Limb (tissue), 2 donors: Measurements from ENCODE around the gene SLCO3A1.

Source experiments
- DNase-seq, 2 donors: peaks; one replicate each; pipeline ENCODE4 v3.0.0-alpha.2; 2016; ENCODE audit errors: extremely low spot score in 2 of 2

The SLCO3A1 gene

DNA sequence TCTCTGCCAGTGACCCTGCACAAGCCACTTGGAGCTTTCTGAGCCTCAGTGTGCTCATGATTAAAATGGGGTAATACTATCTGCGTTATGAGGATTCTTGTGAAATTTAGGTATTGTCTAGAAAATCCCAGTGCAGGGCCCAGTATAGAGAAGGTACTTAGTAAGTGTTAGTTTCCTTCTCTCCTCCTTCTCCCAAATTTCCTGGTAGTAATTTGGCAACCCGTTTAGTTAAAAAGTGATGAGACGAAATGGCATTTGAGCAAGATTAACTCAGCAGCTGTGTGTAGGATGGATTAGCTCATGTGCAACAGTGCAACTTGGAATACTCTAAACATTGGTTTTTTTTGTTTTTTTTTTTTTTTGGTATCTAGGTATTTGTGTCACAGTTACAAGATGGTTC, 84.6 kb downstream of the SLCO3A1 start:
- DNase-seq = no peak

DNA sequence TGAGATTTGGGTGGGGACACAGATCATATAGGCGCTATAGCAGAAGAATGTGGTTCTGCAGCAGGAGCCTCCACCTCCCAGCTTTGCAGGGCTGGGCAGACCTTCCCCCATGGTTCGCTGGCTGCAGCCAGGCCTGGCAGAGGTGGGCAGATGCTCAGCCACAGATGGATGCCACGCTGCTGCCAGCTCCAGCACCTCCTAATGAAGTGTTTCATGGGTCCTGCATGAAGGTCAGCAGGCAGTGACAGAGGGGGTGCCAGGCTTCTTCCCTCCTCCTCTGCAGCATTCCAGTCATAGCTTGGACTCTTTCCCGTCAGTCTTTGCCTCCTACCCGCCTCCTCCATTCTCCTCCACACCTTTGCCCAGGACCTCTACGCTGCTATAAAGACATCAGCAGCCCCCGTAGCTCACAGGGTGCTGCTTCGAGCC, 85.9 kb downstream of the SLCO3A1 start:
- no peak for DNase-seq

DNA sequence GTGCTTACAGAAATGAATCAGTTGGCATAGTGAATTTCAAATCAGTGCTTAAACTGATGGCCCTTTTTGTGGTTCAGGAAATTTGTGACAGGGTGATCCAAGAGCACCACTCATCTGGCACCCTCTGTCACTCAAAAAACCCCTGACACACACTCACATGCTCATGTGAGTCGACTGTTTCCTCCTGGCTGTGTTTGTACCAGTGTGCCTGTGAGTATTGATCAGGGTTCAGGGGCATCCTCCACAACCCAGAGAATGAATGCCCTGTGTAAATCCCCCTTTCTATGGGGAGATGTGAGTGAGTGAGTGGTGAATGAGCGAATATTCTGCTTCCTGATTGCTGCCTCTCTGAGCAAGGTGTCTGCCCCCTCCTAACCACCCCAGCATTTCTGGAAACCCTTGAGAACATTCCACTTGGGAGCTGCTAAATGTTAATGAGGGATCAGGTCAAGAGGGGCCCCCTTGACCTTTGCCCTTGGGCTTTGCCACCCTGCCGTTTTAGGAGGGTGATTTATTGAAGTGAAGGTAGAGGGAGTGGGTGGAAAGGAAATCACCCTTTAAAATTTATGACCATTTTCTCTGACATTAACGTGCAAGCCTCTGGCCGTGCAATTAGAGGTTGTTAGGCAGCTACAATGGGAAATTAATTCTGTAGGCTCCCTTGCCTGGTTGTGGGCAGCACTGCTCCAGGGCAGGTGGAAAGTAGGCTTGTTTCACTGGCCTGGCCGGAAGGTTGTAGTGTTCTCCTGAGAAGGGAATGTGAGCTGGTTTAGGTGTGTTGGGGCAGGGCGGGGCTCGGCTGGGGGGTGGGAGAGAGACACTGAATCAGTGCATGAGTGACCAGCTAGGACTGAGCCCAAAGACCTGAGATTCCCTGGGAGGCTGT, 87.2 kb downstream of the SLCO3A1 start:
- DNase-seq = no peak

DNA sequence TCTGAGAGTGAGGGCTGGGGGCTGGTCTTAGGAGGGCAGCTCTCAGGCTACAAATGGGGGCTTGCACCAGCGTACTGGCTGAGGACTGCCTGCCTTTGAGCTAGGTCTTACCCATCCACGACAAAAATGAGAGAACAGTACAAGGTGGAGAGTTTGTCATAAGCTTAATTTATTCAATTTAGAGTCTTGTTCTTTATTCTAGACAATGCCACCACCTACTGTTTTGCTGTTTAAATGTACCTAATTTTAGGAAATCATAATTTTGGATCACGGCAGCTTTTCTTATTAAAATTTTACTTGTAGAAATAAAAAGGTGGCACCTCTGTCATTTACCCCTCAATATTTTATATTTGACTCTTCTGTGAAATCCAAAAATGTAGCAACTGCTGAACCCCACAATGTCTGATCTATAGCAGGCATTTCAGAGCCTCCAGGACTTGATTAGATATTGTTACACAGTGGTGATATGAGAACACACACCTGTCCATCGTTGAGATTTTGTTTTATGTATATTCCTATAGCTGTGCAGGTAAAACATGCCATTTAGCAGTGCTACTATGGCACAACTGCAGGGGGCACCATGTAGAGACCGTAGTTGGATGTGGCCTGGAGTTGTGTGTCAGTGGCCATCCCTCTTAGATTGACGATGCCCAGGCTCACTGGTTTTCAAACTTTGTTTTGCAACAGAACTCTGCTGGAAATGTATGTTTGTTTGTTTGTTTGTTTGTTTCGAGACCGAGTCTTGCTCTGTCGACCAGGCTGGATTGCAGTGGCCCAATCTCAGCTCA, 88.6 kb downstream of the SLCO3A1 start:
- DNase-seq = no peak

DNA sequence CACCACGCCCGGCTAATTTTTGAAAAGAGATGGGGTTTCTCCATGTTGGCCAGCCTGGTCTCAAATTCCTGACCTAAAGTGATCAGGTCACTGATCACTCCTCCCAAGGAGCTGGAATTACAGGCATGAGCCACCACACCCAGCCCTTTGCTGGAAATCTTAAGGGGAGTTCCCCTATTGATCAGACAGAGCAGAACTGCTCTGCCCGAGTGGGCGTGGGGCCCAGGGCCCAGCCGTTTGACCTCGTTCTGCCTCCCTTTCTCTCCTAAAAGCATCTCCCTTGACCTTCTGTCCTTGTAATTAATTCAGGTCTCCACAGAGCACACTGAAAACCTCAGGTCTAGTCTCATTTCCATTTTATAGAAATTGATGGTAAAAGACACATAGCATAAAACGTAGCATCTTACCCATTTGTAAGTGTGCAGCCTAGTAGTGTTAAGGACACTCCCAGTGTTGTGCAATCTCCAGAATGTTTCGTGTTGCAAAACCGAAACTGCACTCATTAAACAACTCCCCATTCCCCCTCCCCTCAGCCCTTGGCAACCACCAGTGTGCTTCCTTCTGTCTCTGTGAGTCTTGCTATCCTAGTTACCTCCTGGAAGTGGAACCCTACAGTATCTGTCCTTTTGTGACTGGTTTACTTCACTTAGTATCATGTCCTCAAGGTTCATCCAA, 89.3 kb downstream of the SLCO3A1 start:
- DNase-seq = no peak

DNA sequence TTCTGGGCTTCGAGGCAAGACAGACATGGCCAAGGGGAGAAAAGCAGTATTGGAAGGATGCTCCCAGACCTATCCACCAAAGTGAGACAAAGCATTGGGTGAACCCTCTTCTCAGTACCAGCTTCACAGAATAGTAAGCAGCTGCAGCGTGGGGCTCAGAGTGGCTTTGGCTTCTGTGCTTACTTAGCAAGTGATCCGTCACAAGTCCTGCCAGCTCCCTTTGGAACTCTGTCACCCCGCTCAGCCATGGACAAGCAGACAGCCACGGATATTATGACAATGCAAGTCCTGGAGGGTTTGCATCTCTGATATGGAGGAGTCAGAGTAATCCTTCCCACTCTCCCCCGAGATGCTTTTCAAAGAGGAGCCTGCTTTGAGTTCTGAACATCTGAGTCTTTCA, 90.8 kb downstream of the SLCO3A1 start:
- DNase-seq = no peak

DNA sequence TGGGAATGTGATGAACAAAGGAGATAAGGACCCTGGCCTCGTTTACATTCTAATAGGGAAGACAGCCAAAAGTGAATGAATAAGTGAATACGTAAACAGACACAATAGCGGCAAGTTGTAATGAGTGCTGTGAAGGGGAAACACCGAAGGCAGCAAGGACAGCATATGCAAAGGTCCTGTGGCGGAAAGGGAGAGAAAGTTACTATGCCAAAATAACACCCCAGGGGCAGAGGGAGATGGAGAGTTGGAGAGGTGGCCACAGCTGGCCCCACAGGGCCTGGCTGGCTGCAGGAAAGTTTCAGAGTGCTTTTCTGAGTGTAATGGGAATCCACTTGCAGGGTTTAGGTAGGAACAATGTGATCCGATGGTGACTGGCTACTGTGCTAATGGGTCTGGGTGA, 91.9 kb downstream of the SLCO3A1 start:
- no peak for DNase-seq

DNA sequence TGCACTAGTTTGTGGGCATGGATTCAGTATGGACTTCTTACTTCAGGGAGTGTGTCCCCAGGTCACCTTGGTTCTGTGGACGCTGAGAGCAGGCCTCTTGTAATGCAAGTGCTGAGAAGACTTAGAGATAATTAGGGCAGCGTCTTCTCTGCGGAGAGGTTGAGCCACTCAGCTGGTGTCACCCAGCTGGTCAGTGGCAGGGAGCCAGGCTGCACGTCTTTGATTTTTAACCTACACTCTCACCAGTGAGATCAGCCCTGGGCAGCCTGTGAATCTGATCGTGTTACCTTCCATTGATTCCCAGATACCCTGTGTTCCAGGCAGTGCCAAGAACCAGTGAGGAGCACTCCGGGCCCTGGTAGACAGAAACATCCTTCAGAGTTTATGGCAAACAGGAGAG, 92.6 kb downstream of the SLCO3A1 start:
- DNase-seq = no peak

DNA sequence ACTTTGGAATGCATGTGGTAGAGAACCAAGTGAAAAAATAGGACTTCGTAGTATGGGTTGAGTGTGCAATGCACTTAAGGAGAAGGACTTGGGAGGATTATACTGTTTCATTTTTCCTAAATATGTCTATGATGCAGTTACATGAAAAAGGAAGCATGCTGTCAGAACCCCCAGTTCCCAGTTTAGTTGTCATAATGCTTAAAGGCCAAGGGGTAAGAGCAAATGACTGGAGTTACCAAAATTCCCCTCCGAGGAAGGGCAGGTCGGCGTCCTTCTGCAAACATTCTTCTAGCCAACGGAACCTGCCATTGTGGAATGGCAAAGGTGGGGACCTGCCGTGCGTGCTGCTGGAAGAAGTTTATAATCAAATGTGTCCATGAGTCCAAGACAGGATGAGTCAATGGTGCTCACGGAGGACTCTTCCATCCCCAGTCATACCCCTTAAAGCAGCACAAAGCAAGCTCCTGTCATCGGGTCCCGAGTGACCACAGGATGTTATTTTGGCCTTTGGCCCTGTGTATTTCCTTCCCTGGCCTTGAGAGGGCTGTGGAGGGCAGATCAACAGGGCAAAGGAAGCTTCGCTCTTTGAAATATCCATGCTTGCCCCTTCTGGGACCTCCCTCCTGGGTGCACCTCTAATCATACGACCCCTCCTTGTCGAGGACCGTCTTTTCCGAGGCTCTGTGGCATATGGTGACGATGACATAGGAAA, 93.2 kb downstream of the SLCO3A1 start:
- no peak for DNase-seq

DNA sequence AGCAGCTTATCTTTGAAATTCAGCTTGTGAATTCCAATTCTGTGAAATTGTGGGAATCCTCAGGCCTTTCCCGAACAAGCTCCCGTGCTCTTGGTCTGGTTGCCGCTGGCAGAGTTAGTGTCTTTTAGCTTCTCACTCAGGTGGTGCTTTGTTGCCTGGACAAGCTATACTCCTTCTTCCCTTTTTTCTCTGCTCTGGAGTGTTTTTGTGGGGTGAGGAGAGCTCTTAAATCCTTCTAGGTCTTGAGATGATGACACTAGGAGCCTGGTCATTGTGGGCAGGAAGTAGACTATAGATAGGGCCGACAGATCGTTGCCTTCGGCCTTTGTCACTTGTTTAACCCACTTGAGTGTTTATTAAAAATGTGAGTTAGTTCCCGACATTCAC, 93.8 kb downstream of the SLCO3A1 start:
- no peak for DNase-seq

DNA sequence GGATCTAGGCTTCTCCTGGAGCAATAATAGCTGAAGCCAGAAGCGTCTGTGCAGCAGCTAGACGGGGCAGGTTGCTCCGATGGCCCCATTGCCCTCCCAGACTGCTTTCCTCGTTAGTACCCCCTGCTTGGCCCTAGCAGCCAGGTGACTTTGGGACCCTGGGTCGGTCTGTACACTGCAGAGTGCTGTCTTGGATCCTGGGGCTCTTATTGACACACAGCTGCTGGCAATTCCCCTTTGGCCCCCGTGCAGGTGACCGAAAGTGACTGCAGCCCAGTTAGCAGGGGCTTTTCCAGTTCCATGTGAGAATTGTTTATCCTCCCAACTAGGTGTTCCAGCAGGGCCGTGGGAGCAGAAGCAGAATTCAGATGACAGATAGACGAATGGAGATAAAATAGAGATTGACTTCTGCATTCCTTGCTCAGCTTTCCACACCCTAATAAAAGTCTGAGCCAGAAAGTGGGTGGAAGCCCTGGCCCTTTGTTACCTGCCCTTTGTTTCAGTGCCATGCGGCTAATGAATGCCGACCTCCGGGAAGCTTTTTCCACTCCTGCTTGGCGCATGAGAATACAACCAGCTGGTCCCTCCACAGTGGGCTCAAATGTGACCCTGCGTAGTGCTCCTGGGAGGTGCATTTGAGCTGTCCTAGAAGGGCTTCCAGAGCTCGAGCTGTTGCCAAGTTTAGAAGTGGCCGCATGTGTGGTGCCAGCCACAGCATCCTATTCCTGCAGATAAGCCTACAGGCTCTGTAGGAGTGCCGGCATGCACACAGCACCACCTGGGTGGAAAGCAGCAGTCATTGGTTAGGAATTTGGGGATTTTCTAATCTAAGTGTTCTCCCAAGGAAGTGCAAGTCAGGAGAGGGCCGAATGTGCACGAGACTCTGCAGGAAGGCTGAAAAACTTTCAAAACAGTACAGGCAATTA, 94.4 kb downstream of the SLCO3A1 start:
- DNase-seq = no peak

DNA sequence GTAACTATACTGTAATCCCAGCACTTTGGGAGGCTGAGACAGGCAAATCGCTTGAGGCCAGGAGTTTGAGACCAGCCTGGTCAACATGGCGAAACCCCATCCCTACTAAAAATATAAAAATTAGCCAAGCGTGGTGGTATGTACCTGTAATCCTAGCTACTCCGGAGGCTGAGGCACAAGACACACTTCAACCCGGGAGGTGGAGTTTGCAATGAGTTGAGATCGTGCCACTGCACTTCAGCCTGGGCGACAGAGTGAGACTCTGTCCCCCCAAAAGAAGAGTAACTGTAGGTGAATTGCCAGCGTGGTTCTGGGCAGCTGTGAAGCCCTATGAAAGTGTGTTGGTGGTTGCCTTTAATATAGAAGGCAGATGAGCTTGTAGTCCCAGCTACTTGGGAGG, 95.9 kb downstream of the SLCO3A1 start:
- DNase-seq = no peak

DNA sequence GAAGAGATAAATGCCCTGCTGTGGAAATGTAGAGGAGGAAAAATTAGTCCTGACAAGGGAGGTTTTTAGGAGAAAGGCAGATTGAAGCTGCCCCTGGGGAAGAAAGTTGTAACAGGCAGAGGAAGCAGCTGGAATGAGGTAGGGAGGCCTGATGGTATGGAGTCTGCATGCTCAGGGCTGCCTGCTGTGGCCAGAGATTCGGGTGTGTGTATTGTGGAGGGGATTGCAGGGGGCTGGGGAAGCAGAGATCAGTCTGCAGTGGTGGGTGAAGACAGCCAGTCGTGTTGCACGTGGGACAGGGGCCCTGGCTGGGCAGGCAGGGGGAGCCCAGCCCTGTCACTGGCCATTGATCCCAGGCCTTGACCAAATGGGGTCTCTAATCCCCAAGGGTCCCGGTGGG, 96.5 kb downstream of the SLCO3A1 start:
- no peak for DNase-seq

DNA sequence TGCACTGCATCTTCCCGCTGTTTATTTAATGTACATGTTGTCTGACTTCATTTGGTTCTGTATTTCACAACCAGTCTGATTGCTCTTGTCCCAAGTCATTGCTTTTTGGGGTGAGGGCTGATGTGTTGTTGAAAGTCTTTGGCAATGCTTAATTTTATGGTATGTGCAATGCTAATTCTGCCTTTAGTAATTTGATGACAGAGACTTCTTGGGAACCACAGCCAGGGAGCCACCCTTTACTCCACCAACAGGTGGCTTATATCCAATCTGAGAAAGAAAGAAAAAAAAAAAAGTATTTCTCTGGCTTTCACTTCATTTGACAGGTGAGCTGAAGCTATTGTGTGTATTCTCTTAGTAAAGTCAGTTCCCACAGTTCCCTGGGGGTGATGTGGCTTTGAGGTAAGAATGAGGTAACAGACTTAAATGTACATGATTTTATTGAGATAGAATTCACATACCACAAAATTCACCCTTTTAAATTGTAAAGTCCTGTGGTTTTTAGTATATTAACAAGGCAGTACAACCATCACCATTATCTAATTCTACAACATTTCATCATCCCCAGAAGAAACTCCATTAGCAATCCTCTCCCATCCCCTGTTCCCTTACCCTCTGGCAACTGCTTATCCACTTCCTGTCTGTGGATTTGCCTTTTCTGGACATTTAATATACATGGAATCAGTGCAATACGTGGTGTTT, 97.3 kb downstream of the SLCO3A1 start:
- DNase-seq = no peak

DNA sequence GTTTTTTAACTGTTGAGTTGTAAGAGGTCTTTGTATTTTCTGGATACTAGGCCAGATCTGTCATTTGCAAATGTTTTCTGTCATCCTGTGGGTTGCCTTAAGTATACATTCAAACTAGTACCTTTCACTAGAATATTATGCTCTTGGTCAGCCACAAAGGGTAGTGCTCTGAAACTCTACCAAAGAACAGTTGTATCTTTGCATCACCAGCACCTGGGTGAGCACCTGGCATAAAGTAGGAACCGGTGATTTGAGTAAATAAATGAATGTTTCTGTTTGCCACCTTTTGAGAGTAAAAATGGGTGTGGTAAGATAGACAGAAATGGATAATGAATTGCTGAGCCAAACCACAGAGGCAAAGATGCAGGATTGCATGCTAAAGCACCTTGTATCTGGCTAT, 98.7 kb downstream of the SLCO3A1 start:
- DNase-seq = no peak

DNA sequence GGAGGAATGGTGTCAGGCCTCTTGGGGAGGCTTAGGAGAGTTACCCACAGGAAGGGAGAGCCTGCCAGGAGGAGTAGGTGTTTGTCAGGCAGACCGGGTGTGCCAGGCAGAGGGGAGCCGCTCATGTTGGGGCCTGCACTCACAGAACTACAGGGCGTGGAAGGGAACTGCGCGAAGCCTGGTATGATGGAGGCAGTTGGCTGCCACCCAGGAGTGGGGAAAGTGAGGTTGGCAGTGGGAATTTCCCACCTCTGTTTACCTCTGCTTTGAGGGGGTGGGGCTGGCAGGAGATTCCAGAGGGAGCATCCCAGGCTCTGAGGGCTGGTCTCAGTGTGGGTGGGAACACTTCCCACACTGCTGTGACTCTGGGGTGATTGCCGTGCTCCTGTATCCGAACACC, 99.9 kb downstream of the SLCO3A1 start:
- no peak for DNase-seq

DNA sequence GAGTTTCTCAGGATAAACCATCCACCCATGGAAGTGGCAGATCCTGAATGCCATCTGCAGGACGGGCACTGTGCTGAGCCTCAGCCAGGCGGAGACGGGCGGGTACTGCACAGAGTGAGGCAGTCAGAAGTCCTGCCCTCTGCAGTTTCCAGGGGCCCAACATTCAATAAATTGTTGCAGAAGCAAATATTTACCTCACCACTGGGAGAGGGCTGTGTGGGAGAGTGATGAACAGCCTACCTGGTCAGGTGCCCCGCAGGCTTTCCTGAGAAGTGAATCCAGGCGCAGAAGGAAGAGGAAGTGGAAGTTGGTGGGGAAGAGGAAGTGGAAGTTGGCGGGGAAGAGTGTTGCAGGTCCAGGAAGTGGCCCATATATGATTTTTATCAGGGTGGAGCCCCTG, 100.8 kb downstream of the SLCO3A1 start:
- DNase-seq = no peak

DNA sequence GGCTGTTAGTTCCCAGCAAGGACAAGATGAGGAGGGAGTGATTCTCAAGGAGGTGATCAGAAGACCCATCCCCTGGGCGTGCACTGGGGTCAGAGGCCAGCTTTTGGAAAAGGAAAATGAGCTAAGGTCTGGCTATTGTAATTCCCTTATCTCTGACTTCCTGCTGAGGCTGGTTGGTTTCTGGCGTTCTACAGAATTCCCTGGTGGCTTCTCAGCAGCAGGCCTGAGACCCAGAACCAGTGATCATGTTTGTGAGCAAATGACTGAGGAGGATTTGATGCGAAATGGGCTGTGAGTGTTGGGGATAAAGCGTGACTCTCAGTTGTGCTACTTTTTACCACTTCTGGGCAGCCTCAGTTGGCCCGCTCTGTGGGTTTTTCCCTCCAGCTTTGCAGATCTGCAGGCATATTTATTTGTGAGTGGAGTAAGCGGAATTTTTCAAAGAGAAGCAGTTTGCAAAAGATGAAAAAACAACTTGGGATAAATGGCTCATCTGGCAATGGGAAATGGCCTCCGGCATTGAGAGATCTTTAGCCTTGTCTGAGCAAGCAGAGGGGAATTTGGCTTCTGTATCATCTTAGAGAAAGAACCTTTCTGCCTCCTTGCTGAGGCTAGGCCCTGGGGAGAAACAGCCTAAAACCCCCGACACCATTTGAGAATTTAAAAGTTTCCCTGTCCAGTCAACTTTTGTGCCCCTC, 102.7 kb downstream of the SLCO3A1 start:
- no peak for DNase-seq

DNA sequence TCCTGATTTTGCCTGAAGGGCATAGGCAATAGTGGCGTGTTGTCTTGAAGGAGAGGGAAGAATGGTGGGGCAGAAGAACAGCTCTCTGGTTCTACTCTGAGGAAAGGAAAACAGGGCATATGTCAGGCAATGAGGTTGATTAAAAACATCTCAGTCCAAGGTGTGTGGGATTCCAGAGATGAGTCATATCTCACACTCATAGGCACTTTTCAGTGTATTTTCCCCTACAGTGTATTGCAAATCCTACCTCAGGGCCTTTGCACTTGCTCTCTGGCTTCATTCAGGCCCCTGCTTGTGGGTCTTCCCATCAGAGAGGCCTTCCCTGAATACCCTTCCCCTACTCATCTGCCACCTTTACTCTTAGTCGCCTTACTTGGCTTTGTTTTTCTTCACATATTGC, 107.8 kb downstream of the SLCO3A1 start:
- DNase-seq = no peak
